Measurements from ENCODE around the gene COPS8. TPM values are rescaled to one million over a fixed set of nuclear protein-coding genes. Genes with fewer than 3 reads are reported as not detected.

COPS8 gene
- total and polyA plus RNA-seq, 2 experiments from 2014 or later = 120 to 130 TPM

DNA sequence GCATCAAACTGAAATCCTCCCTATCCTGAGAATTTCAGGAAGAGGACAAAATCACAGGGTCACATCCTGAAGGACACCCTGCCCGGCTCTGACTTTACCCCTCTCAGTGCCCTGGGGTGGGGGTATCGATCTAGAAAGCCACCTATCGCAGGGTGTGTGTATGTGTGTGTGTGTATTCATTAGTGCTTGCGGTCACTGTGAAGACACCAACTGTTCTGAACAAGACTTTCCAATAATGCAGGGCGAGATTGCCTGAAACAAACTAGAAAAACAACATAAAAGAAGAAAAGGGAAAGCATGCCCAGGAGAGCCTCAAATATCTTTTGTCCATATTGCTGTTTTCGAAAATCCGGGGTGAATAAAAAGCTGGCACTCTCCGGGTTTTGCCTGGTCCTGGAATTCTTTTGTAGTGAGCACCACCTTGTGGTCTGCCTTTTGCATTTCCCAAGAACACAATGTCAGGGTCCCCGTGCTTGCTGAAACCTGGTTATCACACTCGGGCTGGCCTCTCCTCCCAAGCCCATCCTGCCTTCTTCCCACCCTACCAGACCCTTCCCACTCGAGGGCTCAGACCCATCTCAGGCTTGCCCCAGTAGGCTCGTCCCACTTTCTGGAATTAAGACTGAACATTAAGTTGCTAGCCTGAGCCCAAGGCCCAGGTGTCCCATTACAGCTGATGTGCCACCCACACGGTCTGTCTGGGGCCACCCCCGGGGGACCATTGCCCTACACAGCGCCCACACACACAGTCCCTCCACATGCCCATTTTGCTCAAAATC is 25.0 kb upstream of the COPS8 start:
- Mint-ChIP-seq H3K27me3 (ENCODE audit: insufficient read depth, low read depth, poor library complexity) (peaks cover 2% of the 10 kb centered on the region), H3K9me3 (no peaks in the 10 kb centered on the region), H3K4me3 (no peak overlapping the region), H3K27ac (no peak overlapping the region), H3K36me3 (ENCODE audit: low read depth) (no peaks in the 10 kb centered on the region), H3K4me1 (peaks cover 18% of the 10 kb centered on the region)
- no peaks in the 10 kb centered on the region for H3K9me2 ChIP-seq (ENCODE audit: insufficient read depth)
- no peak overlapping the region for H3K27ac ChIP-seq (ENCODE audit: low read depth)
- no peak overlapping the region for H3K4me3 ChIP-seq
- ATAC-seq (peak; percentile 83), DNase-seq (ENCODE audit: low spot score) (peak; percentile 86)
- H3F3A ChIP-seq (replicated peaks; ENCODE audit: low read depth) = no peaks in the 10 kb centered on the region
- no peaks in the 10 kb centered on the region for H4K20me1 ChIP-seq (replicated peaks; ENCODE audit: insufficient read depth)
- peak overlapping the region; percentile 86 for H2AFZ ChIP-seq
- no peaks in the 10 kb centered on the region for H3K4me1 ChIP-seq (ENCODE audit: insufficient read depth)
- no peaks in the 10 kb centered on the region for H3K27me3 ChIP-seq (ENCODE audit: insufficient read depth)
- no peaks in the 10 kb centered on the region for H3K79me2 ChIP-seq (replicated peaks; ENCODE audit: insufficient read depth)
- no peak overlapping the region for H3K4me2 ChIP-seq
- TF ChIP-seq JUNB (IDR thresholded peaks at IDR 0.05; ENCODE audit: unreplicated experiment) = no peak
- TF ChIP-seq POLR2AphosphoS5 (IDR thresholded peaks at IDR 0.05; ENCODE audit: low read depth) = no peak
- TF ChIP-seq, protein P1, sequence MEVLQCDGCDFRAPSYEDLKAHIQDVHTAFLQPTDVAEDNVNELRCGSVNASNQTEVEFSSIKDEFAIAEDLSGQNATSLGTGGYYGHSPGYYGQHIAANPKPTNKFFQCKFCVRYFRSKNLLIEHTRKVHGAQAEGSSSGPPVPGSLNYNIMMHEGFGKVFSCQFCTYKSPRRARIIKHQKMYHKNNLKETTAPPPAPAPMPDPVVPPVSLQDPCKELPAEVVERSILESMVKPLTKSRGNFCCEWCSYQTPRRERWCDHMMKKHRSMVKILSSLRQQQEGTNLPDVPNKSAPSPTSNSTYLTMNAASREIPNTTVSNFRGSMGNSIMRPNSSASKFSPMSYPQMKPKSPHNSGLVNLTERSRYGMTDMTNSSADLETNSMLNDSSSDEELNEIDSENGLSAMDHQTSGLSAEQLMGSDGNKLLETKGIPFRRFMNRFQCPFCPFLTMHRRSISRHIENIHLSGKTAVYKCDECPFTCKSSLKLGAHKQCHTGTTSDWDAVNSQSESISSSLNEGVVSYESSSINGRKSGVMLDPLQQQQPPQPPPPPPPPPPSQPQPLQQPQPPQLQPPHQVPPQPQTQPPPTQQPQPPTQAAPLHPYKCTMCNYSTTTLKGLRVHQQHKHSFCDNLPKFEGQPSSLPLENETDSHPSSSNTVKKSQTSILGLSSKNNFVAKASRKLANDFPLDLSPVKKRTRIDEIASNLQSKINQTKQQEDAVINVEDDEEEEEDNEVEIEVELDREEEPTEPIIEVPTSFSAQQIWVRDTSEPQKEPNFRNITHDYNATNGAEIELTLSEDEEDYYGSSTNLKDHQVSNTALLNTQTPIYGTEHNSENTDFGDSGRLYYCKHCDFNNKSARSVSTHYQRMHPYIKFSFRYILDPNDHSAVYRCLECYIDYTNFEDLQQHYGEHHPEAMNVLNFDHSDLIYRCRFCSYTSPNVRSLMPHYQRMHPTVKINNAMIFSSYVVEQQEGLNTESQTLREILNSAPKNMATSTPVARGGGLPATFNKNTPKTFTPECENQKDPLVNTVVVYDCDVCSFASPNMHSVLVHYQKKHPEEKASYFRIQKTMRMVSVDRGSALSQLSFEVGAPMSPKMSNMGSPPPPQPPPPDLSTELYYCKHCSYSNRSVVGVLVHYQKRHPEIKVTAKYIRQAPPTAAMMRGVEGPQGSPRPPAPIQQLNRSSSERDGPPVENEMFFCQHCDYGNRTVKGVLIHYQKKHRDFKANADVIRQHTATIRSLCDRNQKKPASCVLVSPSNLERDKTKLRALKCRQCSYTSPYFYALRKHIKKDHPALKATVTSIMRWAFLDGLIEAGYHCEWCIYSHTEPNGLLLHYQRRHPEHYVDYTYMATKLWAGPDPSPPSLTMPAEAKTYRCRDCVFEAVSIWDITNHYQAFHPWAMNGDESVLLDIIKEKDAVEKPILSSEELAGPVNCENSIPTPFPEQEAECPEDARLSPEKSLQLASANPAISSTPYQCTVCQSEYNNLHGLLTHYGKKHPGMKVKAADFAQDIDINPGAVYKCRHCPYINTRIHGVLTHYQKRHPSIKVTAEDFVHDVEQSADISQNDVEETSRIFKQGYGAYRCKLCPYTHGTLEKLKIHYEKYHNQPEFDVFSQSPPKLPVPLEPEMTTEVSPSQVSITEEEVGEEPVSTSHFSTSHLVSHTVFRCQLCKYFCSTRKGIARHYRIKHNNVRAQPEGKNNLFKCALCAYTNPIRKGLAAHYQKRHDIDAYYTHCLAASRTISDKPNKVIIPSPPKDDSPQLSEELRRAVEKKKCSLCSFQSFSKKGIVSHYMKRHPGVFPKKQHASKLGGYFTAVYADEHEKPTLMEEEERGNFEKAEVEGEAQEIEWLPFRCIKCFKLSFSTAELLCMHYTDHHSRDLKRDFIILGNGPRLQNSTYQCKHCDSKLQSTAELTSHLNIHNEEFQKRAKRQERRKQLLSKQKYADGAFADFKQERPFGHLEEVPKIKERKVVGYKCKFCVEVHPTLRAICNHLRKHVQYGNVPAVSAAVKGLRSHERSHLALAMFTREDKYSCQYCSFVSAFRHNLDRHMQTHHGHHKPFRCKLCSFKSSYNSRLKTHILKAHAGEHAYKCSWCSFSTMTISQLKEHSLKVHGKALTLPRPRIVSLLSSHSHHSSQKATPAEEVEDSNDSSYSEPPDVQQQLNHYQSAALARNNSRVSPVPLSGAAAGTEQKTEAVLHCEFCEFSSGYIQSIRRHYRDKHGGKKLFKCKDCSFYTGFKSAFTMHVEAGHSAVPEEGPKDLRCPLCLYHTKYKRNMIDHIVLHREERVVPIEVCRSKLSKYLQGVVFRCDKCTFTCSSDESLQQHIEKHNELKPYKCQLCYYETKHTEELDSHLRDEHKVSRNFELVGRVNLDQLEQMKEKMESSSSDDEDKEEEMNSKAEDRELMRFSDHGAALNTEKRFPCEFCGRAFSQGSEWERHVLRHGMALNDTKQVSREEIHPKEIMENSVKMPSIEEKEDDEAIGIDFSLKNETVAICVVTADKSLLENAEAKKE (CRISPR knock-in tag; IDR thresholded peaks at IDR 0.05) = no peak
- TF ChIP-seq, protein P2, sequence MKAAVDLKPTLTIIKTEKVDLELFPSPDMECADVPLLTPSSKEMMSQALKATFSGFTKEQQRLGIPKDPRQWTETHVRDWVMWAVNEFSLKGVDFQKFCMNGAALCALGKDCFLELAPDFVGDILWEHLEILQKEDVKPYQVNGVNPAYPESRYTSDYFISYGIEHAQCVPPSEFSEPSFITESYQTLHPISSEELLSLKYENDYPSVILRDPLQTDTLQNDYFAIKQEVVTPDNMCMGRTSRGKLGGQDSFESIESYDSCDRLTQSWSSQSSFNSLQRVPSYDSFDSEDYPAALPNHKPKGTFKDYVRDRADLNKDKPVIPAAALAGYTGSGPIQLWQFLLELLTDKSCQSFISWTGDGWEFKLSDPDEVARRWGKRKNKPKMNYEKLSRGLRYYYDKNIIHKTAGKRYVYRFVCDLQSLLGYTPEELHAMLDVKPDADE (IDR thresholded peaks at IDR 0.05) = no peak
- TF ChIP-seq, protein P3, sequence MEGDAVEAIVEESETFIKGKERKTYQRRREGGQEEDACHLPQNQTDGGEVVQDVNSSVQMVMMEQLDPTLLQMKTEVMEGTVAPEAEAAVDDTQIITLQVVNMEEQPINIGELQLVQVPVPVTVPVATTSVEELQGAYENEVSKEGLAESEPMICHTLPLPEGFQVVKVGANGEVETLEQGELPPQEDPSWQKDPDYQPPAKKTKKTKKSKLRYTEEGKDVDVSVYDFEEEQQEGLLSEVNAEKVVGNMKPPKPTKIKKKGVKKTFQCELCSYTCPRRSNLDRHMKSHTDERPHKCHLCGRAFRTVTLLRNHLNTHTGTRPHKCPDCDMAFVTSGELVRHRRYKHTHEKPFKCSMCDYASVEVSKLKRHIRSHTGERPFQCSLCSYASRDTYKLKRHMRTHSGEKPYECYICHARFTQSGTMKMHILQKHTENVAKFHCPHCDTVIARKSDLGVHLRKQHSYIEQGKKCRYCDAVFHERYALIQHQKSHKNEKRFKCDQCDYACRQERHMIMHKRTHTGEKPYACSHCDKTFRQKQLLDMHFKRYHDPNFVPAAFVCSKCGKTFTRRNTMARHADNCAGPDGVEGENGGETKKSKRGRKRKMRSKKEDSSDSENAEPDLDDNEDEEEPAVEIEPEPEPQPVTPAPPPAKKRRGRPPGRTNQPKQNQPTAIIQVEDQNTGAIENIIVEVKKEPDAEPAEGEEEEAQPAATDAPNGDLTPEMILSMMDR (conservative IDR thresholded peaks at IDR 0.05; ENCODE audit: low read depth in 2 of 2) = peak; percentile 69 to 81
- TF ChIP-seq ZNF331 (CRISPR knock-in tag; IDR thresholded peaks at IDR 0.05; ENCODE audit: low read depth) = no peak
- TF ChIP-seq ZNF114 (CRISPR knock-in tag; IDR thresholded peaks at IDR 0.05) = no peak
- TF ChIP-seq, protein P4, sequence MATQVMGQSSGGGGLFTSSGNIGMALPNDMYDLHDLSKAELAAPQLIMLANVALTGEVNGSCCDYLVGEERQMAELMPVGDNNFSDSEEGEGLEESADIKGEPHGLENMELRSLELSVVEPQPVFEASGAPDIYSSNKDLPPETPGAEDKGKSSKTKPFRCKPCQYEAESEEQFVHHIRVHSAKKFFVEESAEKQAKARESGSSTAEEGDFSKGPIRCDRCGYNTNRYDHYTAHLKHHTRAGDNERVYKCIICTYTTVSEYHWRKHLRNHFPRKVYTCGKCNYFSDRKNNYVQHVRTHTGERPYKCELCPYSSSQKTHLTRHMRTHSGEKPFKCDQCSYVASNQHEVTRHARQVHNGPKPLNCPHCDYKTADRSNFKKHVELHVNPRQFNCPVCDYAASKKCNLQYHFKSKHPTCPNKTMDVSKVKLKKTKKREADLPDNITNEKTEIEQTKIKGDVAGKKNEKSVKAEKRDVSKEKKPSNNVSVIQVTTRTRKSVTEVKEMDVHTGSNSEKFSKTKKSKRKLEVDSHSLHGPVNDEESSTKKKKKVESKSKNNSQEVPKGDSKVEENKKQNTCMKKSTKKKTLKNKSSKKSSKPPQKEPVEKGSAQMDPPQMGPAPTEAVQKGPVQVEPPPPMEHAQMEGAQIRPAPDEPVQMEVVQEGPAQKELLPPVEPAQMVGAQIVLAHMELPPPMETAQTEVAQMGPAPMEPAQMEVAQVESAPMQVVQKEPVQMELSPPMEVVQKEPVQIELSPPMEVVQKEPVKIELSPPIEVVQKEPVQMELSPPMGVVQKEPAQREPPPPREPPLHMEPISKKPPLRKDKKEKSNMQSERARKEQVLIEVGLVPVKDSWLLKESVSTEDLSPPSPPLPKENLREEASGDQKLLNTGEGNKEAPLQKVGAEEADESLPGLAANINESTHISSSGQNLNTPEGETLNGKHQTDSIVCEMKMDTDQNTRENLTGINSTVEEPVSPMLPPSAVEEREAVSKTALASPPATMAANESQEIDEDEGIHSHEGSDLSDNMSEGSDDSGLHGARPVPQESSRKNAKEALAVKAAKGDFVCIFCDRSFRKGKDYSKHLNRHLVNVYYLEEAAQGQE (IDR thresholded peaks at IDR 0.05; ENCODE audit: unreplicated experiment) = no peak
- H3K36me3 ChIP-seq (ENCODE audit: insufficient read depth) = no peaks in the 10 kb centered on the region

Data from GM23338 (cell line).